Suprapubic skin (tissue), 4 donors: ENCODE results near the gene KRT33B.

Experiments used
- CTCF ChIP-seq, 2 donors: fragments of 200-600 bp in 1 of 2; fragments of 450-650 bp in 1 of 2; sonication (generic) in 1 of 2; IDR thresholded peaks; one replicate each; pipeline ENCODE4 v1.5.1; 2016 to 2019; ENCODE audit warnings: antibody characterized with exemption in 2 of 2, mild to moderate bottlenecking in 1 of 2, moderate library complexity in 1 of 2
- EP300 ChIP-seq: sonication (generic); formaldehyde crosslinking; IDR thresholded peaks from one replicate; pipeline ENCODE4 v1.6.1; 2017; ENCODE audit warnings: antibody characterized with exemption
- POLR2A ChIP-seq, 2 donors: fragments of 450-650 bp; IDR thresholded peaks; one replicate each; pipeline ENCODE4 v1.6.1; 2017; ENCODE audit warnings: antibody characterized with exemption in 2 of 2, mild to moderate bottlenecking in 2 of 2, moderate library complexity in 2 of 2
- POLR2AphosphoS5 ChIP-seq, 3 donors: sonication (generic); formaldehyde crosslinking; IDR thresholded peaks; one replicate each; pipeline ENCODE4 v1.6.1; 2017; ENCODE audit warnings: antibody characterized with exemption in 3 of 3

DNA sequence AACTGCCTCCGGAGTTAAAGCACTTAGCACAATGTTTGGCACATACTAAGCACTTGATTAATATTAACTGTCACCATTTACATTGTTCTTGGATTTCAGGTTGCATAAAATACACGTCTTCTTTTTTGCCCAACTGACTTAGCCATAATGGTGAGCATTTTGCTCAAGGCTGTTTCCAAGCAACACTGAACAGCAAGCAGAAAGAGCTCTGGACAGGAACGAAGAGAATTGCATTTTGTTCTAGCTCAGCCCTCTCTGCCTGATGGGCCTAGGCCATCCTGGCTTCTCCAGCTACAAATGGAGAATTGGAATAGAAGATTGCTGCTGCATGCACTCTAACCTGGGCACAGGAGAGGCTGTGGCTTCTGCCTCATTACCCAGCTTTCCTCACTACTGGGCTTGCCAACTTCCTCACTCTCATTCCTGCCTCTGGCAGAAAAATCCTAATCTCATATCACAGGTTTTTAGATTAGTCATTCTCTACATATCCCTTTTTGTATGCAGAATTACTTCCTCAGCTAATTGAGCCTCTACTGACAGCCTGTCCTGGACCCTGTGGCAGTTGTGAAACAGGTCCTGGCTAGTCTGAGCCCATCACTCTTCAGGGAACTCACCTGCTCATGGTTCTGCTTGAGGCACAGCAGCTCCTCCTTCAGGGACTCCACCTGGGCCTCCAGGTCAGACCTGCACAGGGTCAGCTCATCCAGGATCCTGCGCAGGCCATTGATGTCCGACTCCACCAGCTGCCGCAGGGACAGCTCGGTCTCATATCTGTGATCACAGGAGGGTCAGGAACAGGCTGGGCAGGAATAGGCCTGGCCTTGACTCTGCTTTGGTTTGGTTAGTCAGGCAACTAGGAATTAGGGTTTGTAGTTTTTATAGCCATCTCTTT, 21.5 kb downstream of the KRT33B start:
- TF ChIP-seq EP300, result no peak
- TF ChIP-seq POLR2A (IDR thresholded peaks at IDR 0.05), result no peak
- TF ChIP-seq CTCF (IDR thresholded peaks at IDR 0.05), result no peak
- no peak for TF ChIP-seq POLR2AphosphoS5 (IDR thresholded peaks at IDR 0.05)
